Stimulated activated CD8-positive, alpha-beta memory T cell treated with anti-CD3 and anti-CD28 coated beads, Interleukin-12 subunit alpha, Interleukin-12 subunit beta, amount 100 ng/mL, for 4 hours (primary cell): ENCODE measurements around the gene POLRMT.
A peak's percentile ranks its signal among the peaks of the same experiment; 100 is the strongest.
"Not testable (repeated sequence)": the region's sequence is repeated elsewhere in the genome, so short reads cannot be mapped to it uniquely, and the experiment has no call there.

Source experiments
- DNase-seq: peaks from one replicate; pipeline ENCODE4 v3.0.0-alpha.2; 2020; ENCODE audit warnings: low read depth

POLRMT gene

GRCh38 chr19:610801-611480 lies 22.4 kb downstream of the POLRMT start:
- peak; percentile 29 for DNase-seq

GRCh38 chr19:610071-610800 lies 23.1 kb downstream of the POLRMT start:
- no peak for DNase-seq

DNA sequence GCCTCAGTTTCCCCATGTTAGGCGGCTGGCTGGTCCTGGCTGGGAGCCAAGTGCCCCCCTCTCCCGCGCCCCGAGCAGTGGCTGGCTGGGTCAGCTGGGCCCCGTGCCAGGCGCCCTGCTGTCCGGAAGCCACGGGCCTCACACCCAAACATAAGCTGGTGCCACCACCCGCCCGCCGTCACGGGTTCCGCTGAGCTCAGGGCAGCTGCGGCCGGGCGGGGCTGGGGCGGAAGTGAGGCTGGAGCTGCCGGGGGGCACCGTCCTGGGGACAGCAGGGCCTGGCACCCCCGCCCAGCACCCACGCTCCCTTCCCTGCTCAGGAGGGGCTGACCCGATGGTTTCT lies 24.4 kb downstream of the POLRMT start:
- DNase-seq = no peak

DNA sequence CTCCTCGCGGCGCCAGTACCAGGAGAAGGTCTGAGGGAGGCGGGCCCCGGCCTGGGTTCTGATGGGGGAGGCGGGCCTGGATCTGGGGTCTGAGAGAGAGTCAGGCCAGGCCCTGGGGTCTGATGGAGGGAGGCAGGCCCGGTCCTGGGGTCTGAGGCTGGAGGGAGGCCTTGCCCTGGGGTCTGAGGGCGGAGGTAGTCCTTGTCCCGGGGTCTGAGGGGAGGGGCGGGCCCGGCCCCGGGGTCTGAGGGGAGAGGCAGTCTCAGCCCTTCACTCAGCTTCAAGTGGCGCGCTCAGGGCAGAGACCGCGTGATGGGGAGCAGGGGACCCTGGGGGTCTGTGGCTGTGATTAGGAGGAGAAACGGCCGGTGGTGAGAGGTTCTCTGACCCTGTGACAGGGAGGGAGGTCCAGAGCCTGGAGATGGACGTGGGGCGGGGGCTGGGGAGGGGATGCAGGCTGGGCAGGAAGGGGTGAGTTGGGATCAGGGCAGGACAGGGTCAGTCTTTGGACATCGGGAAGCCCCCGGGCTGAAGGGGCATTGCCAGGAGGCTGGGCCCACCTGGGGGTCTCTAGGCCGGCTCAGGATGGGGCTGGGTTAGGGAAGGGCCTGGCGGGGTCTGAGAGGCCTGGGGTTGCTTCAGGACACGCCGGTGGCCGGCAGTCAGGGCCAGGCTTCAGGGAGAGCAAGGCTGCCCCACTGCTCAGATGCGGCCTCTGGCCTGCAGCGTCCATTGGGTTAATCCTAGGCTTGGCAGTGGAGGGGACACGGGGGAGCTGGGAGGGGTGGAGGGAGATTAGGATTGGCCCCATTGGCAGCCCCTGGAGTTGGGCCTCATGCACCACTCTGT lies 25.0 kb downstream of the POLRMT start:
- DNase-seq = no peak

DNA sequence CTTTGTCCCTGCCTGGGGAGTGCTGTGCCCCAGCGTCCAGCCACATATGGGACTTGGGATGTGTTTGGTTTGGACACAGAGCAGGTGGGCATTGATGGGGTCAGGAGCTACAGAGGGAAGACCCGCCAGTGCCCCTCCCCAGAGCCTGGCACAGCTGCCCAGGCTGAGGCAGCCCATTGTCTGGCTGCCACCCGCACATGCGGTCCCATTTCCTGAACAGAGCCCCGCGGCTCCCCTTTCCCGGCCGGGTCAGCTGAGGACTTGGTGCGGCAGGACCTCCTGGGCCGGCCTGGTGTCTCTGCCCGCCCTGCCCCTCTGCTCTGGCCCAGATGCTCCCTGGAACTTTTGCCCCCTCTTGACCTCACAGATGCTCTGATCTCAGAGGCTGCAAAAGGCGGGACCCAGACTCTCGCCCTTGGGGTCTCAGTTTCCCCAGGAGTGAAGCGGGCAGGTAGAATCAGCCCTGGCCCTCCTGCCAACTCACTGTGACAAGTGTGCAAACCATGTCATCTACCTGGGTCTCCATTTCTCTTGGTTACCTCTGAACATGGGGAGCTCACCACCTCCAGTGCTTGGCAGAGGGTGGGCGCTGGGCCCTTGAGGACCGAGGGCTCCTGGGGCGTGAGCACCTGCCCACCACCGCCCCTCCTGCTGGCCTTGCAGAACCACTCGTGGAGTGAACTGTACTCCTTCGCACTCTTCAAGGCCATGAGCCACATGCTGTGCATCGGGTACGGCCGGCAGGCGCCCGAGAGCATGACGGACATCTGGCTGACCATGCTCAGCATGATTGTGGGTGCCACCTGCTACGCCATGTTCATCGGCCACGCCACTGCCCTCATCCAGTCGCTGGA lies 25.8 kb downstream of the POLRMT start:
- DNase-seq = no peak

DNA sequence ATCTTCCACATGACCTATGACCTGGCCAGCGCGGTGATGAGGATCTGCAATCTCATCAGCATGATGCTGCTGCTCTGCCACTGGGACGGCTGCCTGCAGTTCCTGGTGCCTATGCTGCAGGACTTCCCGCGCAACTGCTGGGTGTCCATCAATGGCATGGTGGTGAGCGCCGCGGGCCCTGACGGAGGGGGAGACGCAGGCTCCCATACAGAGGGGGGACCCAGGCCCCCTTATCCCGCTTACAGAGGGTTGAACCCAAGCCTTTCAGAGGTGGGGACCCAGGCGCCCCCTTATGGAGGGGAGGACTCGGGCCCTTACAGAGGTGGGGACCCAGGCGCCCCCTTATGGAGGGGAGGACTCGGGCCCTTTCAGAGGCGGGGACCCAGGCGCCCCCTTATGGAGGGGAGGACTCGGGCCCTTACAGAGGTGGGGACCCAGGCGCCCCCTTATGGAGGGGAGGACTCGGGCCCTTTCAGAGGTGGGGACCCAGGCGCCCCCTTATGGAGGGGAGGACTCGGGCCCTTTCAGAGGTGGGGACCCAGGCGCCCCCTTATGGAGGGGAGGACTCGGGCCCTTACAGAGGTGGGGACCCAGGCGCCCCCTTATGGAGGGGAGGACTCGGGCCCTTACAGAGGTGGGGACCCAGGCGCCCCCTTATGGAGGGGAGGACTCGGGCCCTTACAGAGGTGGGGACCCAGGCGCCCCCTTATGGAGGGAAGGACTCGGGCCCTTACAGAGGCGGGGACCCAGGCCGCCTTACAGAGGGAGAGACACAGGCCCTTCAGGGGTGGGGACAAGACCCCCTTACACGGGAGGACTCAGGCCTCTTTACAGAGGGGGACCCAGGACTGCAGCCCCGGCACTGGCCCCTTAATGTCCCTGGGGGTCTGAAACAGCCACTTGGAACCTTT lies 28.0 kb downstream of the POLRMT start:
- not testable (repeated sequence) for DNase-seq

DNA sequence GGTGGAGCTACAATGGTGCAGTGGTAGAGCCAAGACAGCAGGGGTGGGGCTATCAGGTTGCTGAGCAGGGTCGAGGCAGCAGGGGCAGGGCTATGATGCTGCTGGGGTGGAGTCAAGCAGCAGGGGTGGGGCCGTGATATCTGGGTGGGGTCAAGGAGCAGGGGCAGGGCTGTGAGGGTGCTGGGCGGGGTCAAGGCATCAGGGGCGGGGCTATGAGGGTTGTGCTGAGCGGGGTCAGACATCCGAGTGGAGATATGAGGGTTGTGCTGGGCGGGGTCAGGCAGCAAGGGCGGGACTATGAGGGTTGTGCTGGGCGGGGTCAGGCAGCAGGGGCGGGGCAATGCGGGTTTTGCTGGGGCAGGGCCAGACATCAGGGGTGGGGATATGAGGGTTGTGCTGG lies 29.0 kb downstream of the POLRMT start:
- DNase-seq = no peak

DNA sequence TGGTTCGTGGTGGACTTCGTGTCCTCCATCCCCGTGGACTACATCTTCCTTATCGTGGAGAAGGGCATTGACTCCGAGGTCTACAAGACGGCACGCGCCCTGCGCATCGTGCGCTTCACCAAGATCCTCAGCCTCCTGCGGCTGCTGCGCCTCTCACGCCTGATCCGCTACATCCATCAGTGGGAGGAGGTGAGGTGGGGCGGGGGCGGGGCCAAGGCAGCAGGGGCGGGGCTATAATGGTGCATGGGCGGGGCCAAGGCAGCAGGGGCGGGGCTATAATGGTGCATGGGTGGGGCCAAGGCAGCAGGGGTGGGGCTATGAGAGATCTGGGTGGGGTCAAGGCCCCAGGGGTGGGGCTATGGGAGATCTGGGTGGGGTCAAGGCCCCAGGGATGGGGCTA lies 29.6 kb downstream of the POLRMT start:
- not testable (repeated sequence) for DNase-seq

DNA sequence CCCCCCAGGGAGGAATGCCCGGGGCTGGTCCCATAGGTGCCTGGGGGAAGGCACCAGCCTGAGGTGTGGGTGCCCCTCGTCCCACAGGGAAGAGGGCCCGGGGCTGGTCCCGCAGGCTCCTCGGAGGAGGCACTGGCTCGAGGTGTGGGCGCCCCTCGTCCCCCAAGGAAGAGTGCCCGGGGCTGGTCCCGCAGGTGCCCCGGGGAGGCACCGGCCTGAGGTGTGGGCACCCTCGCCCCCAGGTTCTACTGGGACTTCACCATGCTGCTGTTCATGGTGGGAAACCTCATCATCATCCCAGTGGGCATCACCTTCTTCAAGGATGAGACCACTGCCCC lies 30.1 kb downstream of the POLRMT start:
- DNase-seq = not testable (repeated sequence)

GRCh38 chr19:602391-603301 lies 30.7 kb downstream of the POLRMT start:
- DNase-seq = no peak

DNA sequence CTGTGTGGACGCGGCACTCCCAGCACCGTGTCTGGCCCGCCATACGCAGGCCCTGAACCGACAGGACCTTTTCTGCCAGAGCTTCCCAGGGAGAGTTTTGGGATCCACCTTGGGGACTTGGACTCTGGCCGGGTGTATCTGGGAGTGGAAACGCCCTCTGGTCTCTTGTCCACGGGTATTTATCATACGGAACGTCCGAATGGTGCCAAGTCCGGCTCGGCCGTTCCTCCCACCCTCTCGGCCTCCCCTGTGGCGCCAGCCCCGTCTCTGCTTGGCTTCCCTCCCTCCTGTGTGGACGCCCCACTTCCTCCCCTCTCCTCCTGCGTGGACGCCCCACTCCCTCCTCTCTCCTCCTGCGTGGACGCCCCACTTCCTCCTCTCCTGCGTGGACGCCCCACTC lies 31.5 kb downstream of the POLRMT start:
- DNase-seq = no peak

DNA sequence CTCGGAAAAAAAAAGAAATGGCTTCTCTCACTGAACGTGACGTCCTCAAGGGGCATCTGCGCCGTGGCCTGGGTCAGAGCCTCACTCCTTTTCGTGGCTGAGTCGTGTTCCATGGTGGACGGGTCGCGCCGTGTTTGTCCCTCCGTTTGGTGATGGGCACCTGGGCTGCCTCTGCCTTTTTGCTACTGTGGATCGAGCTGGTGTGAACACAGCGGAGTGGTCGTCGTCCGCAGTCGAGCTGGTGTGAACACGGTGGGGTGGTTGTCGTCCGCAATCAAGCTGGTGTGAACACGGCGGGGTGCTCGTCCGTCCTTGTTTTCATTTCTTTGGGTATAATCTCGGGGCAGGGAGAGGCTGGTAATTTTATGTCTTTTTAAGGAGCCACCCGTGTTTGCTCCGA lies 32.0 kb downstream of the POLRMT start:
- no peak for DNase-seq

GRCh38 chr19:597406-598315 lies 35.7 kb downstream of the POLRMT start:
- DNase-seq = no peak

- DNase-seq = no peak
Measured at GRCh38 chr19:596263-596655, 37.1 kb downstream of the POLRMT start.

- DNase-seq = no peak
Measured at GRCh38 chr19:595326-596262, 37.7 kb downstream of the POLRMT start.

DNA sequence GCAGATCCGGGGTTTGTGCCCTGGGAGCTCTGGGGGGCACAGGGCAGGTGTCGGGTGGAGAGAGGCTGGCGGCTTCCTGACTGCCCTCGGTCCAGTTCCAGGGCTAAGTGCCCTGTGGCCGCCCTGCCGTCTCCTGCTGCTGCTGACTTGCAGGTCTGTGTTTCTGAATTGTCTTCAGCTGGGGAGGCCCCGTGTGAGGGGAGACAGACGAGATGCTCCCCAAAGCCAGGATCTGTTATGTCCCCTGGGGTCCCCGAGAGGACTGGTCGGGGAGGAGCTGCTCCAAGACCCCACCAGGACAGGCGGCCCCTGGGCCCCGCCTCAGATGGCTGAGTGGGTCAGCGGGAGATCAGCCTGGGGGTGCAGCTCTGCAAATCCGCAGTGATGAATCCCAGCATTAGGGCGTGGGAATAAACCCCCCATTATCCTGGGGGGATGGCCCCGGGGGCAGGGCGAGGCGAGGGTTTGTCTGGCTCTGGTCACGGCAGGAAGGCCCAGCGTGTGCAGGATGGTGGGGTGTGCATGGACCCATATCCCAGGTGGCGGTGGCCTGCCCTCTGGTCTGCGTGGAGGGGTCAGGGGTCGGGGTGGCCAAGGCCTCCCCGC lies 39.0 kb downstream of the POLRMT start:
- DNase-seq = no peak

- DNase-seq = no peak
Measured at GRCh38 chr19:593505-593904, 39.8 kb downstream of the POLRMT start.
